IPS-NIHi11 (cell line): ENCODE measurements around the gene CDC7.
A peak's percentile ranks its signal among the peaks of the same experiment; 100 is the strongest.
"Not testable (repeated sequence)": the region's sequence is repeated elsewhere in the genome, so short reads cannot be mapped to it uniquely, and the experiment has no call there.

Experiments used
- DNase-seq: peaks from one replicate; pipeline ENCODE4 v3.0.0; 2012; ENCODE audit warnings: mixed read lengths, low spot score

CDC7 gene

DNA sequence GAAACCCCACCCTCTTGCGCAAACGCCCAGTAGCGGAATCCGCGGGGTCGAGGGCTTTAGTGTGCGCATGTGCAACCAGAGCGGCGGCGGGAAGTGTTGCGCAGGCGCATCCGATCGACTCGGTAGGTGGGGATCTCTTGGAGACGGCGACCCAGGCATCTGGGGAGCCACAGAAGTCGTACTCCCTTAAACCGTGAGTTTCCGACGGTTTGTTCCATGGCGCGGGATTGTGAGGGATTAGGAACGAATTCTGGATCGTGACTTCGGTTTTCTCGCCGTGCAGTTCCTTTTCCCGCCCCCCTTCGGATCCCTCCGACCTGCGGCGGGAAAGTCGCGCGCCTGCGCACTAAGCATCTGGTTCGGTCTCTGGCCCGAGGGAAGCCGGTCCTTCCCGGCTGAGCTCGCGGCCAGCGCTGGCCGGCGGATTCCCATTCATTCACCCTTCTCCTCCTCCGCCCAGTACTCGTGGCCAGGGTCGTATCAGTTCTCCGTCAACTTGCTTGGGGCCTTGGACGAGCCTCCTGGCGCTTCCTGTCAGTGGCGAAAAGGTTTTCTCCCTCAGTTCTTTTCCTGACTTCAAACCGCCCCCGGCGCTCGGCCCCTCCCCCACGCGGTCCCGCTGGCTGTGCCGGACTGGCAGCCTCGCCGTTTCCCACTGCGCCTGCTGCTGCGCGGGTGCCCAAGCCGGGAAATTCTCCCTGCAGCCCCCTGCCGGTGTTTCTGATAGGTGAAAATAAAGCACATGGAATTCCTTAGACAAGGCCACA is at the start of gene CDC7:
Gene CDC7 (plus strand): TSS at position 96 of the 767 bp plus-strand sequence. CDS start 866 bp downstream, outside the sequence.
- DNase-seq, result peak; percentile 91

GRCh38 chr1:91454136-91454535 is 46.5 kb upstream of the CDC7 start:
- no peak for DNase-seq

GRCh38 chr1:91455334-91455733 is 45.3 kb upstream of the CDC7 start:
- DNase-seq, result no peak

- DNase-seq, result no peak
Measured at GRCh38 chr1:91455896-91456295, 44.8 kb upstream of the CDC7 start.

- DNase-seq, result not testable (repeated sequence)
Measured at GRCh38 chr1:91465350-91465749, 35.3 kb upstream of the CDC7 start.

DNA sequence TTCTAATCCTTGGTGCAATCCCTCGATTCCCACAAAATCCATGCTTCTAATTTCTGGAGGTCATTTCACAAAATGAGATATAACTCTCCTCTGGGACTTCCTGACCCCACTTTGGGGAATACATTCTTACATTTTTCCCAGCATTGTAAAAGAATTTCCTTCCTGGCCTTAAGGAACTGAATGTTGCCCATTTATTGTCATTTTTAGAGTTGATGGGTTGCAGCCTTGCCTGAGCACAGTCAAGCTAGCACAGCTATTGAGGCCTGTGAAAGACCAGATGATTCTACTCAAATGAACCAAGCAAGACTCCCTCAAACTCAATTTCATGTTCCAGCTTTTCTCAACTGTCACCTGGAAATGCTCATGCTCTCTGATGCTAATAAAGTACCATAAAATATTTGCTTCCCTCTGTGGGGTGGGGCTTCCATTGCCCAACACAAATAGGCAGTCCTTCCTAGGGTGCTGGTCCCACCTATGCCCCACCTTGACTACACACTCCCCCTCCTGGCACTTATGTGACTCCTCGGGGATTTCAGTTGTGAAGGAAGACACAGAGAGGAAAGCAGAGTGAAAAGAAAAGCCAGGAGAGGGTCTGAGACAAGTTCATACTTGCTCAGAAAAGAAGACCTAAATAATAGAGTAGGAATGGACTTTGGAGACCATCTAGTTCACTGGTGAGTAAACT is 24.0 kb upstream of the CDC7 start:
- DNase-seq, result no peak

DNA sequence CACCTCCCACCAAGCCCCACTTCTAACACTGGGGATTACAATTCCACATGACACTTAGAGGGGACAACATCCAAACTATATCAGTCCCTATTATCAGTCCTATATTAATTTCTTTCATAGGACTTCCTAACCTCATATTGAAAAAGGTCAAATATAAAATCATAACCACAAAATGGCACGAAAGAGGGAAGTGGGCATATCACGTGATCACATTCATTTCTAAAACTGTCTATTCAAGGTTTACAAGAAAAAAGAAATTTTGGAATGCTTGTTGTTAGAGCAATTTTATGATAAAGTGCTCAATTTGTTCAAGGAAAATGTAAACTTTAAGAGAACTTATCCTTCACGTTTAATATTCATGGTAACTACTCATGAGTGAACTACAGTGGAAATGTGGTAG is 13.2 kb upstream of the CDC7 start:
- no peak for DNase-seq

DNA sequence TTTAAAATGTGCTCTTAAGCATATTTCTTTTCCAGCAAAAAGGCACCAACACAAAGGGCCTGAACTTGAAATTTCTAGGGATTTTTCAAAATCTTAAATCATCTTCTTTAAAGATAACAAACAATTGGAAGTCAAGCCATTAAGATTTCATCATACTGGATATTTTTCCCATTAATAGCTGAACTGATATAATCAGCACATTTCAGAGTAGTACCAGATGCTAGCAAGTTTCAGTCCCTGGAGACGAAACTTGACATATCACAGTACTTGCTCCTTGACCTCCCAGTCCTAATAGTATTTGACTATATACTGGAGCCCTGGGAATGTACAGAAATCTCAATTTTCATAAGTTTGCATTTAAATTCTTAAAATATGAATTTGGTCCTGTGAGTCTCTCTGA is 10.2 kb upstream of the CDC7 start:
- DNase-seq, result no peak

DNA sequence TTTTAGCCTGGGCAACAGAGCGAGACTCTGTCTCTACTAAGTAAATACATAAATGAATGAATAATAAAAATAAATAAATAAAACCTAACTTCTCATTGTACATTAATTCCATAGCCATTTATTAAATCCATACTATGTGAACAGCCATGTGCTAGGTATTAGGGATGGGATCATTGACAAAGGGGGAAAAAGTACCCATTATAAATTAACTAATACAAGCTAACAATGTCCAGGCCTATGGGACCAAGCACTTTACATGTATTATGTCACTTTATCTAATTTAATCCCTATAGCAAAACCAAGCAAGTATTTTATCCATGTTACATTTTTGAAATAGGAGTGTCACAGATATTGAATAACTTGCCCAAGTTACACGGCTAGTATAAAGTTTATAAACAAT is 2.6 kb upstream of the CDC7 start:
- DNase-seq, result no peak

- no peak for DNase-seq
Measured at GRCh38 chr1:91498498-91499245, 2.0 kb upstream of the CDC7 start.

DNA sequence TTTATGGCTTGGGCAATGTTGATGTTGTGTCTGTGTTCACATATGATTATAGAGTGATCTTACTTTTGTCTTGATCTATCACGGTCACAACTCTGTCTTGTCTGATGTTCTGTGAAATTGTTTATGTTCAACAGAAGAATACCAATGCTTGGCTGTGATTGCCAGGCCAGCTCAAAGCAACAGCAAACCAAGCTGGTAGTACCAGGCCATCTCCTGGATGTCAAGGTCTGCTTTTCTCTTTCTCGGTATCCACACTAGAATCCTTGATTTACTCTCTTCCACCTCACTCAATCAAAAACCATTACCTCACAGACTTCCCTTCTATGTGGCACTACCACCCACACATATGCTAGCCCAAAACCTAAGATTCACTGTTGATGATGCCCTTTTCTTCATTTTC is 1.3 kb upstream of the CDC7 start:
- DNase-seq, result no peak

- DNase-seq, result no peak
Measured at GRCh38 chr1:91499904-91500755, 521 bp upstream of the CDC7 start.

GRCh38 chr1:91501523-91501851 is 836 bp downstream of the CDC7 start:
- DNase-seq, result peak; percentile 41

- DNase-seq, result no peak
Measured at GRCh38 chr1:91501971-91502671, 1.5 kb downstream of the CDC7 start.

DNA sequence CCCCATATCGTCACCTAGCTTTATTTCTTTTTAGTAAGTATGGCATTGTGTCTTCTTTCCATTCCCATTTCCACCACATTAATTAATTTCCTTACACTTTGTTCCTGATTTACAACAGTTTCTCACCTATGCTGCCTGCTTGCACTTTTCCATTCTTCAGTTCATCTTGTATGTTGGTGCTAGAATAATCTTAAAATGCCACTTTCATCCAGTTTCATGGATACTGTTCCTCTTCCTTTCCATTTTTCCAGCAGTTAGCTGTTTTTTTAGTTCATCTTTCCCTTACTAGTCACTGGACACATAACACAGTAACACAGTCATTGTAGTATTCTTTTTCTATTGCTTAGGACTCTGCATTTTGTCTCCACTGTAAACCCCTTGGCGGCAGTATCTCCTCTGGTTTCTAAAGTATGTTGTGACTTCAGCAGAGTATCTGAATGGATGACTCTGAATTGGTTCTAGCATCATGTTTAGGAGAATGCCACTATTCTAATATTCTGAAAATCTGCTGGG is 2.1 kb downstream of the CDC7 start:
- no peak for DNase-seq

GRCh38 chr1:91503332-91503900 is 2.8 kb downstream of the CDC7 start:
- DNase-seq, result no peak

- no peak for DNase-seq
Measured at GRCh38 chr1:91503975-91504530, 3.4 kb downstream of the CDC7 start.

DNA sequence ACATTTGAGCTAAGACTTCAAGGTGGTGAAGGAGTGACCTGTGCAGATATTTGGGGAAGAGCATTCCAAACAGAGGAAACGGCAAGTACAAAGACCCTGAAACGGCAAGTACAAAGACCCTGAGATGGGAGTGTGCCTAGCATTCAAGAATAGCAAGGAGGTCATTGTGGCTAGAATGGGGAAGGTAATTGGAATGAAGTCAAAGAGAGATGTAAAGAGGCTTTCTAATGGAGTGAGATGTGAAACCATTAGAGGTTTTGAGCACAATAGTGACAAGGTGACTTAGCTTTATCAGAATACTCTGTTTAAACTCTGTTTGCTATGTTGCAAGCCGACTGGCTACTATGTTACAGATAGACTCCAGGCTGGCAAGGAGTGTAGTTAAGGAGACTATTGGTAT is 4.4 kb downstream of the CDC7 start:
- DNase-seq, result no peak

DNA sequence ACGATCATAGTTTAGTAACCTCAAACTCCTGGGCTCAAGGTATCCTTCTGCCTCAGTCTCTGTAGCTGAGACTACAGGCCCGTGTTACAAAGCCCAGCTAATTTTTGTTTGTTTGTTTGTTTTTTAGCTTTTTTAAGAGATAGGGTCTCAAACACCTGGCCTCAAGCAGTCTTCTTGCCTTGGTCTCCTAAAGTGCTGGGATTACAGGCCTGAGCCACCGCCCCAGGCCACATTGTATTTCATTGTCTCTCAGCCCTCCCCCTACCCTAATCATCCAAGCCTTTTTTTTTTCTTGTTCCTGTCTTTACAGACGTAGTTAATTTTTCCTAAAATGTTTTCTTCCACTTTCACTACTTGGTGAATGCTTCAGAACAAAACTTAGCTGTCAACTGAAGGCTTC is 5.4 kb downstream of the CDC7 start:
- no peak for DNase-seq

- DNase-seq, result no peak
Measured at GRCh38 chr1:91507328-91507727, 6.7 kb downstream of the CDC7 start.

GRCh38 chr1:91510754-91511153 is 10.1 kb downstream of the CDC7 start:
- DNase-seq, result no peak
